Measurements from ENCODE around the gene MBP. TPM values are rescaled to one million over a fixed set of nuclear protein-coding genes. Genes with fewer than 3 reads are reported as not detected.

The MBP gene
- total and polyA plus RNA-seq, 2 of the 13 experiments (the other 11 are each of a cell fraction or from before 2014, with no cell fraction given) = 5.0 to 8.5 TPM

DNA sequence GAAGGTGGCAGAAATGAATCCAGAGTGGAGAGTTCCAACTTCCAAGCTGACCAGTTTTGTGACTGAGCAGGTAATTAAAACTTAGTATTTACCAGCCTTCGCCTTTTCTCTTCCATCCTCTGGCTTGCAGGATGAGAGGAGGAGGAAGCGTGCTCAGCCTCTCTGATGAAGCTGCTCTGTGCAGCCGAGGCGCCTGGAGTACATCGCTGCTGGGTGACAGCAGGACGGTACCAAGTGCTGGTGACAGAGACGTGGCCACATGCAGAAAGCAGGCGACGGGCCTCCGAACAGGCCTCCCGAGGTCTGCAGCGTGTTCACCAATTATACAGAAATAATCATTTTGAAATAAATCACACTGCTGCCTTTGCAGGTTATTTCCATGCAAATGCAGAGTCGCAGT is 95.0 kb downstream of the MBP start (continued):
- TF ChIP-seq, protein P1, sequence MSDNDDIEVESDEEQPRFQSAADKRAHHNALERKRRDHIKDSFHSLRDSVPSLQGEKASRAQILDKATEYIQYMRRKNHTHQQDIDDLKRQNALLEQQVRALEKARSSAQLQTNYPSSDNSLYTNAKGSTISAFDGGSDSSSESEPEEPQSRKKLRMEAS (IDR thresholded peaks at IDR 0.05) = no peak
- TF ChIP-seq HOXA3 (CRISPR knock-in tag; IDR thresholded peaks at IDR 0.05) (no peak), EHMT2 (IDR thresholded peaks at IDR 0.05; ENCODE audit: borderline replicate concordance, low read depth, low read length) (no peak), BORCS8-MEF2B (CRISPR knock-in tag; IDR thresholded peaks at IDR 0.05) (no peak), ZSCAN25 (CRISPR knock-in tag; IDR thresholded peaks at IDR 0.05) (no peak)

DNA sequence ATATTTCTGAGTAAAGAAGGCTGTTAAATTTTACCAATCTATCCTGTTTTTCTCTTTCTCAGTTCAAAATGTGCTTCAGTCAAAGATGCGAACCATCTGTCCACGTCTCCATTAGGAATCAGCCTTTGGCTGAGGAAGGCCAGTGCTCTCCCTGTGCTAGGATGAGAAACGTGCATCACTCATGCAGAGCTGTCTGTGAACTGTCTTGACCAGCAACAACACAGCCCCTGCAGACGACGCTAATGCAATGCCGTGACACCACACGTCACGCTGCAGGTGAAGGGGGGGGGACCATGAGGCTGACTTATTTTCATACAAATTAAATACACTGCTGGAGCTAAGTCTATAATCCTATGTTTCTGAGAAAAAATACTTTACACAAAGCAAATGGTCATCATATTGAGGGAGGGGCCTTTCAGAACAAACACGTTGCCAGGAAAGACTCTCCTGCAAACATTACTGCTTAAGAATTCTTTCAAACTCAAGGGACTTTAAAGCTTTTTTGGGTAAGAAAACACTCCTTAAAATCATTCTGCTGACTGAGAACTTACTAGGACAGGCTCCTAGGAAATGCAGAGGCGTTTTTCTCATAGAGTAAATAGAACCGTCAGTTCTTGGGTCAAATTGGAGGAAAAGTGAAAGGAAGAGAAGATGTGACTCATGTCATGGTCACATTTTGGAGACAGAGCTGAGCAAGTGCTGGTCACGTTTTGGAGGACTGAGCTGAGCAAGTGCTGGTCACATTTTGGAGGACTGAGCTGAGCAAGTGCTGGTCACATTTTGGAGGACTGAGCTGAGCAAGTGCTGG is 97.0 kb downstream of the MBP start:
- BruUV-seq (replicated peaks) = no TSS peak
- no peaks in the 10 kb centered on the region for H4K20me1 ChIP-seq (ENCODE audit: insufficient read depth, low read length)
- DNase-seq (ENCODE audit: low spot score) (no peak), FAIRE-seq (no peak), ATAC-seq (no peak)
- no peaks in the 10 kb centered on the region for H3K36me3 ChIP-seq (replicated peaks in 1 of 2; ENCODE audit: control insufficient read depth in 1 of 2, insufficient read depth in 2 of 2, low read length in 2 of 2)
- POLR2A ChIA-PET = no interaction called here
- no peak overlapping the region for H3K4me3 ChIP-seq (replicated peaks in 1 of 3; ENCODE audit: insufficient read depth in 1 of 3, low read depth in 2 of 3, low read length in 3 of 3)
- CTCF ChIA-PET (ENCODE audit: low intra/inter-chr PET ratio, low total read pairs) = no interaction called here
- 84% methylated on average over 12 of the region's 12 CpGs for WGBS (ENCODE audit: low lambda C conversion rate)
- no peak overlapping the region for H3K27ac ChIP-seq (ENCODE audit: extremely low read length, insufficient read depth, low read length)
- no peaks in the 10 kb centered on the region for H3K79me2 ChIP-seq (ENCODE audit: insufficient read depth, low read length)
- in situ Hi-C loops (cut with HindIII; ENCODE audit: extremely low pct_ligation_motif_present, low pct_unique_long_range_greater_than_20kb) = no loop called here
- H3K9ac ChIP-seq (ENCODE audit: insufficient read depth, low read depth, low read length) = no peak overlapping the region
- no peaks in the 10 kb centered on the region for H3K27me3 ChIP-seq (ENCODE audit: control insufficient read depth in 1 of 2, insufficient read depth in 2 of 2, low read length in 2 of 2)
- 0 out of 2 replicates have a peak, but pooled peaks cover 5% of the 10 kb centered on the region for H3K4me1 ChIP-seq (ENCODE audit: insufficient read depth, low read length)
- no peak for TF ChIP-seq ZNF235 (CRISPR knock-in tag; IDR thresholded peaks at IDR 0.05; ENCODE audit: borderline replicate concordance)
- TF ChIP-seq RXRA (CRISPR knock-in tag; IDR thresholded peaks at IDR 0.05) = no peak
- no peak for TF ChIP-seq PITX1 (CRISPR knock-in tag; IDR thresholded peaks at IDR 0.05)
- TF ChIP-seq ZNF549 (CRISPR knock-in tag; IDR thresholded peaks at IDR 0.05) = no peak
- TF ChIP-seq POLR2A (IDR thresholded peaks at IDR 0.05; ENCODE audit: insufficient read depth in 1 of 2, low read depth in 2 of 2, low read length in 2 of 2) = no peak
- TF ChIP-seq SIX4 (CRISPR knock-in tag; IDR thresholded peaks at IDR 0.05) = no peak
- no peak for TF ChIP-seq PAWR (CRISPR knock-in tag; IDR thresholded peaks at IDR 0.05; ENCODE audit: borderline replicate concordance)
- no peak for TF ChIP-seq CENPT (CRISPR knock-in tag; IDR thresholded peaks at IDR 0.05; ENCODE audit: low read depth)
- no peak for TF ChIP-seq ZNF737 (CRISPR knock-in tag; IDR thresholded peaks at IDR 0.05; ENCODE audit: borderline replicate concordance)
- TF ChIP-seq ZNF598 (CRISPR knock-in tag; IDR thresholded peaks at IDR 0.05; ENCODE audit: borderline replicate concordance) = no peak
- no peak for TF ChIP-seq TBL1XR1 (IDR thresholded peaks at IDR 0.05; ENCODE audit: borderline replicate concordance, low read length, partially characterized antibody)
- TF ChIP-seq, protein P2, sequence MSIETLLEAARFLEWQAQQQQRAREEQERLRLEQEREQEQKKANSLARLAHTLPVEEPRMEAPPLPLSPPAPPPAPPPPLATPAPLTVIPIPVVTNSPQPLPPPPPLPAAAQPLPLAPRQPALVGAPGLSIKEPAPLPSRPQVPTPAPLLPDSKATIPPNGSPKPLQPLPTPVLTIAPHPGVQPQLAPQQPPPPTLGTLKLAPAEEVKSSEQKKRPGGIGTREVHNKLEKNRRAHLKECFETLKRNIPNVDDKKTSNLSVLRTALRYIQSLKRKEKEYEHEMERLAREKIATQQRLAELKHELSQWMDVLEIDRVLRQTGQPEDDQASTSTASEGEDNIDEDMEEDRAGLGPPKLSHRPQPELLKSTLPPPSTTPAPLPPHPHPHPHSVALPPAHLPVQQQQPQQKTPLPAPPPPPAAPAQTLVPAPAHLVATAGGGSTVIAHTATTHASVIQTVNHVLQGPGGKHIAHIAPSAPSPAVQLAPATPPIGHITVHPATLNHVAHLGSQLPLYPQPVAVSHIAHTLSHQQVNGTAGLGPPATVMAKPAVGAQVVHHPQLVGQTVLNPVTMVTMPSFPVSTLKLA (IDR thresholded peaks at IDR 0.05) = no peak
- TF ChIP-seq ZNF563 (CRISPR knock-in tag; IDR thresholded peaks at IDR 0.05) = no peak
- no peaks in the 10 kb centered on the region for H3K9me3 ChIP-seq (ENCODE audit: low read length)
- no peak overlapping the region for H3K4me2 ChIP-seq (ENCODE audit: low read depth, low read length)
- no peak overlapping the region for H2AFZ ChIP-seq (ENCODE audit: low read length)
- intact Hi-C loops (cut with micrococcal nuclease; ENCODE audit: unreplicated experiment) = no loop called here

Data from HepG2 (cell line).